Measurements from ENCODE around the gene DLG2.

DLG2 gene

DNA sequence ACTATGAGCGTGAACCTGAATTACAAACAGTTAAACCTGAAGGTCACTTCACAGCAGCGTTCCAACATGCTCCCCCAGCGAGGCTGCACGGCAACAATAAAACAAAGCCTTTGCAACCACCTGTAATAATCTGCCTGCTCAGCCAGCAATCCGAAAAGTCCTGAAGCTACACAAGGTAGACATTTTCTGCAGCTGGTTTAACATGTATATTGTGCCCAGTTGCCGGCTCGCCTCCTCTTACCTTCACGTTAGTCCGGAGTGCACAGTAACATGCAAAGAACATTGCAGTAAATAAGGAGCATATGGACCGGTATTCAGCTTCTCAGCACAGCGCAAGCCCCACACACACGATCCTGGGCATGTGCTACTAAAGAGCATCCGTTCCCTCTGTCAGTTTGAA is 704.3 kb downstream of the DLG2 start:
- Histone ChIP-seq H3K9ac (ENCODE audit: low read depth in 1 of 2, low read length in 2 of 2) (peak overlapping the region in 1 of 2 donors; percentile 26), H3K9me3 (ENCODE audit: control insufficient read depth in 2 of 2, low read length in 2 of 2) (no peaks in the 10 kb centered on the region), H3K4me3 (ENCODE audit: low read length in 2 of 2) (peak overlapping the region; percentile 55 to 61), H3K27me3 (ENCODE audit: control insufficient read depth in 2 of 2, insufficient read depth in 2 of 2, low read length in 2 of 2) (no peaks in the 10 kb centered on the region), H3K27ac (ENCODE audit: low read depth in 2 of 2, low read length in 2 of 2) (no peak overlapping the region), H3K4me1 (ENCODE audit: control insufficient read depth in 2 of 2, insufficient read depth in 2 of 2, low read length in 2 of 2) (peaks cover 0 to 4% of the 10 kb centered on the region in 2 donors), H3K36me3 (ENCODE audit: control insufficient read depth in 2 of 2, insufficient read depth in 2 of 2, low read length in 2 of 2) (no peaks in the 10 kb centered on the region)

DNA sequence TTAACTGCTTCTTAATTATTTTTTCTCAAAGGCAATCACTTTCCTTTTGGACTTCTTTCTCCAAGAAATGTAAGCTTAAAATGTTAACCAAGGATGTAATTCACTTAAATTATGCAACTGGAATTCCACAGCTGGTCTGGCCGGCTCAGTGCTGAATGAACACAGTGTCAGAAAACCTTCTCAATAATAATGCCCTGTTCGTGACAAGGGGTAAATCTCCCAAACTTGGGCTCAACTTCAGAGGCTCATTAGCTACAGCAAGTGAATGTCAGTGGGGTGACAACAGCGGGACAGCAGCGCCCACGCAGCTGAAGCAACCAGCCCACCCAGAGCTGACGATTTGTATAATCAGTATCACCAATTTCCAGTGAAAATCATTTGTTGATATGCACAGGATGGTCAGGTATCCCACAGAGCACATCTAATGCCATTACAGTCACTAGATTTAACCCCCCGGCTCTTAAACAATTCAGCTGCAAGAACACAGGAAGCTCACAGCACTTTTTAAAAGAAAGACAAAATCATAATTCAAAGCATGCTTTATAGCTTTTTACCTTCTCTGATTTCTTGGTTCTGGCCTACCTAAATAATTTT is 704.8 kb downstream of the DLG2 start:
- Histone ChIP-seq H3K4me1 (ENCODE audit: control insufficient read depth in 2 of 2, insufficient read depth in 2 of 2, low read length in 2 of 2) (peaks cover 0 to 4% of the 10 kb centered on the region in 2 donors), H3K4me3 (ENCODE audit: low read length in 2 of 2) (peak overlapping the region; percentile 55 to 61), H3K36me3 (ENCODE audit: control insufficient read depth in 2 of 2, insufficient read depth in 2 of 2, low read length in 2 of 2) (no peaks in the 10 kb centered on the region), H3K9ac (ENCODE audit: low read depth in 1 of 2, low read length in 2 of 2) (peak overlapping the region in 1 of 2 donors; percentile 26), H3K27ac (ENCODE audit: low read depth in 2 of 2, low read length in 2 of 2) (no peak overlapping the region), H3K27me3 (ENCODE audit: control insufficient read depth in 2 of 2, insufficient read depth in 2 of 2, low read length in 2 of 2) (no peaks in the 10 kb centered on the region), H3K9me3 (ENCODE audit: control insufficient read depth in 2 of 2, low read length in 2 of 2) (no peaks in the 10 kb centered on the region)

DNA sequence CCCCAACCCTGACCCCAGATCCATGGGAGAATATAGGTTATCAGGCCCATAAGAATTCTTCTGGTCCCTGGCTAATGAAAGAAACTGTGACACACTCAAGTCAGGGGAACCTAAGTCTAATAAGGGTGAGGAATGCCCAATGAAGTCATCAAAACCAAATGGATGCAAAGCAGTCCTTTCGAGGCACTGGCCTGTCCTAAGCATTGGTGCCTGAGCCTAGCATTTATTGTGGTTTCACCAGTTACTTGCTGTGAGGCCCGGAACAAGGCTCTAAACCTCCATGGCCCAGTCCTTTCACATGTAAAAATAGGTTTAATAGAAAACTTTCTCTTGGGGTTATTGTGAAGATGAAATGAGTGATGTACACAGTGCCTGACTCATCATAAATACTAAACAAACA is 712.6 kb downstream of the DLG2 start:
- Histone ChIP-seq H3K36me3 (ENCODE audit: control insufficient read depth in 2 of 2, insufficient read depth in 2 of 2, low read length in 2 of 2) (no peaks in the 10 kb centered on the region), H3K9me3 (ENCODE audit: control insufficient read depth in 2 of 2, low read length in 2 of 2) (no peaks in the 10 kb centered on the region), H3K4me1 (ENCODE audit: control insufficient read depth in 2 of 2, insufficient read depth in 2 of 2, low read length in 2 of 2) (no peaks in the 10 kb centered on the region)

DNA sequence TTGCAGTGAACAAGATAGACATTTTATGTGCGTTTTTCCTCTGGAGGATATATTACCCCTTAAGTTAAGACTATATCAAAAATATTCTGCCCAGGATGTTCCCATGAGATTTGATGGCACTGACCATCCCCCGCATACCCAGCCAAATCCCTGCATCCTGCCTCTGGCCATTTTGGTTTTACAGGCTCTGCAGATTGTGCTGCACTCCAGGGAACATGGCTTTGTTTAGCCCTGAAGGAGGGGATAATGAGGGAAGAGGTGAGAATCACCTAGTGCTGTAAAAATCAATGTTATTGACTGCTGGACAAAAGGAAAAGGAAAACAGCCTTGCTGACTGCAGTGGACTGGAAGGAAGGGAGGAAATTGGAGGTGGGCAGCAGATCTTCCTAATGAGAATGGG is 717.4 kb downstream of the DLG2 start:
- H3K9me3 ChIP-seq (ENCODE audit: control insufficient read depth in 2 of 2, low read length in 2 of 2): no peaks in the 10 kb centered on the region
- H3K36me3 ChIP-seq (ENCODE audit: control insufficient read depth in 2 of 2, insufficient read depth in 2 of 2, low read length in 2 of 2): no peaks in the 10 kb centered on the region
- no peak overlapping the region for H3K27ac ChIP-seq (ENCODE audit: low read depth in 2 of 2, low read length in 2 of 2)
- no peaks in the 10 kb centered on the region for H3K4me1 ChIP-seq (ENCODE audit: control insufficient read depth in 2 of 2, insufficient read depth in 2 of 2, low read length in 2 of 2)
- H3K9ac ChIP-seq (ENCODE audit: low read depth in 1 of 2, low read length in 2 of 2): no peak overlapping the region
- H3K27me3 ChIP-seq (ENCODE audit: control insufficient read depth in 2 of 2, insufficient read depth in 2 of 2, low read length in 2 of 2): no peaks in the 10 kb centered on the region
- H3K4me3 ChIP-seq (ENCODE audit: low read length in 2 of 2): no peak overlapping the region

More for the DNA sequence above, 712.6 kb downstream of the DLG2 start:
- H3K4me3 ChIP-seq (ENCODE audit: low read length in 2 of 2): no peak overlapping the region
- no peaks in the 10 kb centered on the region for H3K27me3 ChIP-seq (ENCODE audit: control insufficient read depth in 2 of 2, insufficient read depth in 2 of 2, low read length in 2 of 2)
- no peak overlapping the region for H3K27ac ChIP-seq (ENCODE audit: low read depth in 2 of 2, low read length in 2 of 2)
- H3K9ac ChIP-seq (ENCODE audit: low read depth in 1 of 2, low read length in 2 of 2): no peak overlapping the region

DNA sequence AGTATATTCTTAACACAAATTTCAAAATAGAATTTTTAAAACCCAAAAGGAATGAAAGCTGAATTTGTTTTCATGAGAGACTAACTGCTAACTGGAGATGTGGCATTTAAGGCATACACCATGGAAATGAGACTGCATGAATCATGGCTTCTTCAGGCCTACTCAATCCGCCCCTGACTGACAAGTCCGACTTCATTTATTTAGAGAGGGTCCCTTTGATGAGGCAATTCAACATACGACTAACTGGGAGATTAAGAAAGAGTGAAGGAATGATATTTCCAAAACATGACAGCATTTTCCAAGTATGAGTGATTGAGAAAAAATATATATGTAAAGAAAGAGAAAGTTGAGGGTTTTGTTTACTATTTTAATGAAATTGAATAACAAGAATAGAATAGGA is 720.1 kb downstream of the DLG2 start:
- H3K36me3 ChIP-seq (ENCODE audit: control insufficient read depth in 2 of 2, insufficient read depth in 2 of 2, low read length in 2 of 2): no peaks in the 10 kb centered on the region
- H3K4me1 ChIP-seq (ENCODE audit: control insufficient read depth in 2 of 2, insufficient read depth in 2 of 2, low read length in 2 of 2): no peaks in the 10 kb centered on the region
- H3K9me3 ChIP-seq (ENCODE audit: control insufficient read depth in 2 of 2, low read length in 2 of 2): no peaks in the 10 kb centered on the region
- H3K9ac ChIP-seq (ENCODE audit: low read depth in 1 of 2, low read length in 2 of 2): no peak overlapping the region
- H3K27me3 ChIP-seq (ENCODE audit: control insufficient read depth in 2 of 2, insufficient read depth in 2 of 2, low read length in 2 of 2): no peaks in the 10 kb centered on the region
- H3K27ac ChIP-seq (ENCODE audit: low read depth in 2 of 2, low read length in 2 of 2): no peak overlapping the region
- no peak overlapping the region for H3K4me3 ChIP-seq (ENCODE audit: low read length in 2 of 2)

DNA sequence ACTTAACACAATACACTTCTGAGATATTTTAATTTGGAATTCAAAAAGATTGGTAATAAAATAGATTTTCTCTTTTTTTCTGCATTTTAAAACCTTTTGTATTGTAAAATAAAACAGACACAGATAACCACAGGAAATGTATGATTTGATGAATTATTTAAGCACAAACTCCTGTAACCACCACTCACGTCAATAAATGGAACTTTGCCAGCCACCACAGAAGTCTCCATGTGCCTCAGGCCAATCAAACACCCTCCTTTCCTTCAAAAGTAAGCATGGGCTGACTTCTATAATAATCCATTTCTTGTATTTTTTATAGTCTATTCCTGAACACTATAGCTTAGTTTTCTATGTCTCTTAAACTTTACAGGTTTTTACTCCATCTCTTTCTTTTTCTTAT is 721.7 kb downstream of the DLG2 start:
- no peaks in the 10 kb centered on the region for H3K36me3 ChIP-seq (ENCODE audit: control insufficient read depth in 2 of 2, insufficient read depth in 2 of 2, low read length in 2 of 2)
- H3K27ac ChIP-seq (ENCODE audit: low read depth in 2 of 2, low read length in 2 of 2): no peak overlapping the region
- no peak overlapping the region for H3K4me3 ChIP-seq (ENCODE audit: low read length in 2 of 2)
- no peaks in the 10 kb centered on the region for H3K27me3 ChIP-seq (ENCODE audit: control insufficient read depth in 2 of 2, insufficient read depth in 2 of 2, low read length in 2 of 2)
- H3K9me3 ChIP-seq (ENCODE audit: control insufficient read depth in 2 of 2, low read length in 2 of 2): no peaks in the 10 kb centered on the region
- no peaks in the 10 kb centered on the region for H3K4me1 ChIP-seq (ENCODE audit: control insufficient read depth in 2 of 2, insufficient read depth in 2 of 2, low read length in 2 of 2)
- no peak overlapping the region for H3K9ac ChIP-seq (ENCODE audit: low read depth in 1 of 2, low read length in 2 of 2)

DNA sequence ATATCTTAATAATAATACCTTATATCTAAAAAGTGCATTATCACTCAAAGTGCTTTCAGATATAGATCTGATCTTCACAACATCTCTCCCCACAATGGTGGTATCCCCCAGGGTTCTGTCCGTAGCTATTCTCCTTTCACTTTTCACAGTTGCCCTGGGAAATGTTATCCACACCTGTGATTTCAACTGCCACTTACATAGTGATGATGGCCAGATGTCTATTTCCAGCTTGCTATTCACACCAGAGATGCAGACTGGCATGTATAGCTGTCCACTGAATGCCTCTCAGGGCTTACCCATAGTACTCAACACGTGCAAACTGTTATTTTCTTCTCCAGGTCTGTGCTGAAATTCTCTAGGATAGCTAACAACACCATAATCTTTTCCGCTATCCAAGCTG is 724.7 kb downstream of the DLG2 start:
- H3K9ac ChIP-seq (ENCODE audit: low read depth in 1 of 2, low read length in 2 of 2): no peak overlapping the region

DNA sequence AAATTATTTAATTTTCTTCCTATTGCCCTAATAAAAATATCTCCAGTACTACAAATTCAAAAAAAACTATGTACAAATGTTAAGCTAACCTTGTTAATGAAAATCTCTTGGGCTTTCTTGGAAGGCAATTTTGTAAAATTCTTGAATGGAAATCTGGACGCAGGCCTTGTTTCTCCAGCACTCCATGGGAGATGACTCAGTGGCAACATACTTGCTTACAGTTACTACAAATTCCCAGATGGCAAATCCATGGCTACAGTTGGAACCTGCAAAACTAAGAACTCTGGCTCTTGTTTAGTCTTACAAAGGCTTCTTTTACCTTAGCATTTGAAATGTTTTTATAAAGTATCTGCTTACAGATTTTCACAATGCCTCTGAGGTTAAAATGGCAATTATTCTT is 725.2 kb downstream of the DLG2 start:
- Histone ChIP-seq H3K9ac (ENCODE audit: low read depth in 1 of 2, low read length in 2 of 2) (no peak overlapping the region), H3K36me3 (ENCODE audit: control insufficient read depth in 2 of 2, insufficient read depth in 2 of 2, low read length in 2 of 2) (no peaks in the 10 kb centered on the region), H3K27ac (ENCODE audit: low read depth in 2 of 2, low read length in 2 of 2) (no peak overlapping the region), H3K27me3 (ENCODE audit: control insufficient read depth in 2 of 2, insufficient read depth in 2 of 2, low read length in 2 of 2) (no peaks in the 10 kb centered on the region), H3K4me3 (ENCODE audit: low read length in 2 of 2) (no peak overlapping the region), H3K9me3 (ENCODE audit: control insufficient read depth in 2 of 2, low read length in 2 of 2) (no peaks in the 10 kb centered on the region), H3K4me1 (ENCODE audit: control insufficient read depth in 2 of 2, insufficient read depth in 2 of 2, low read length in 2 of 2) (no peaks in the 10 kb centered on the region)

More for the DNA sequence above, 724.7 kb downstream of the DLG2 start:
- no peak overlapping the region for H3K27ac ChIP-seq (ENCODE audit: low read depth in 2 of 2, low read length in 2 of 2)
- no peaks in the 10 kb centered on the region for H3K9me3 ChIP-seq (ENCODE audit: control insufficient read depth in 2 of 2, low read length in 2 of 2)
- no peaks in the 10 kb centered on the region for H3K4me1 ChIP-seq (ENCODE audit: control insufficient read depth in 2 of 2, insufficient read depth in 2 of 2, low read length in 2 of 2)
- H3K36me3 ChIP-seq (ENCODE audit: control insufficient read depth in 2 of 2, insufficient read depth in 2 of 2, low read length in 2 of 2): no peaks in the 10 kb centered on the region
- H3K27me3 ChIP-seq (ENCODE audit: control insufficient read depth in 2 of 2, insufficient read depth in 2 of 2, low read length in 2 of 2): no peaks in the 10 kb centered on the region
- no peak overlapping the region for H3K4me3 ChIP-seq (ENCODE audit: low read length in 2 of 2)

DNA sequence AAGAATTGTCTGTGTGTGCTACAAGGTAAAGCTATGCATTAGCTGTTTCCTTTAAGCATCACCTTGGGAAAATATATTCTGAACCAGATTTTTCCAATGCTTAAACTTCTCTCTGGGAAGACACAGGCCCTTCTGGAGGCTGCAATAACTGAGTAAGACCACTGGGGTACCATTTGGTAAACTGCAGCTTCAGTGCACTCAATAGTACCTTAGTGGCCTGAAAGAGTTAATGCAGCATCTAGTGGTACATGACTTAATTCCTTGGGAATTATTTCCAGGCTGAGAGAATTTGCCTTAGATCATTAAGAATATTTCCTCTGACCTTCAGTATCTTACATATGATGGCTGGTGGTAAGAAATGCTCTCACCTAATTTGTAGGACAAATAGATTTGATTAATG is 727.4 kb downstream of the DLG2 start:
- Histone ChIP-seq H3K27me3 (ENCODE audit: control insufficient read depth in 2 of 2, insufficient read depth in 2 of 2, low read length in 2 of 2) (no peaks in the 10 kb centered on the region), H3K9me3 (ENCODE audit: control insufficient read depth in 2 of 2, low read length in 2 of 2) (no peaks in the 10 kb centered on the region), H3K27ac (ENCODE audit: low read depth in 2 of 2, low read length in 2 of 2) (no peak overlapping the region), H3K4me3 (ENCODE audit: low read length in 2 of 2) (no peak overlapping the region), H3K4me1 (ENCODE audit: control insufficient read depth in 2 of 2, insufficient read depth in 2 of 2, low read length in 2 of 2) (no peaks in the 10 kb centered on the region), H3K9ac (ENCODE audit: low read depth in 1 of 2, low read length in 2 of 2) (no peak overlapping the region), H3K36me3 (ENCODE audit: control insufficient read depth in 2 of 2, insufficient read depth in 2 of 2, low read length in 2 of 2) (no peaks in the 10 kb centered on the region)

DNA sequence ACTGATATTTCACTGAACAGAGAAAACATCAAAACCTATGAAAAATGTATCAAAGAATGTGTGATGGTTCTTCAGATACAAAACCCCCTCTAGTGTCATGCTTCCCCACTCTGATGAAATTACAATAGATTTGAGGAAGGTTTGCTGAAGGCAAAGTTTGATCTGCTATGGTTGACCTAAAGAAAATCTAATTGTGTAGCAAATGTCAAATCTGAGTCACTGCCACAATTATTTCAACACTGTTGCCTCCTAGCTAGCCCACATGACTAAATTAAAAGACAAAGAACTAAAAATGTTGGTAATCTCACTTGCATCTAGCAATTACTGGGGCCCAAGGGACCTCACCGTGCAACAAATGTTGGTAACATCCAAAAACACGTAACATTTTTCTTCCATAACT is 728.0 kb downstream of the DLG2 start:
- Histone ChIP-seq H3K4me3 (ENCODE audit: low read length in 2 of 2) (no peak overlapping the region), H3K4me1 (ENCODE audit: control insufficient read depth in 2 of 2, insufficient read depth in 2 of 2, low read length in 2 of 2) (no peaks in the 10 kb centered on the region), H3K9ac (ENCODE audit: low read depth in 1 of 2, low read length in 2 of 2) (no peak overlapping the region), H3K9me3 (ENCODE audit: control insufficient read depth in 2 of 2, low read length in 2 of 2) (no peaks in the 10 kb centered on the region), H3K27me3 (ENCODE audit: control insufficient read depth in 2 of 2, insufficient read depth in 2 of 2, low read length in 2 of 2) (no peaks in the 10 kb centered on the region), H3K36me3 (ENCODE audit: control insufficient read depth in 2 of 2, insufficient read depth in 2 of 2, low read length in 2 of 2) (no peaks in the 10 kb centered on the region), H3K27ac (ENCODE audit: low read depth in 2 of 2, low read length in 2 of 2) (no peak overlapping the region)

DNA sequence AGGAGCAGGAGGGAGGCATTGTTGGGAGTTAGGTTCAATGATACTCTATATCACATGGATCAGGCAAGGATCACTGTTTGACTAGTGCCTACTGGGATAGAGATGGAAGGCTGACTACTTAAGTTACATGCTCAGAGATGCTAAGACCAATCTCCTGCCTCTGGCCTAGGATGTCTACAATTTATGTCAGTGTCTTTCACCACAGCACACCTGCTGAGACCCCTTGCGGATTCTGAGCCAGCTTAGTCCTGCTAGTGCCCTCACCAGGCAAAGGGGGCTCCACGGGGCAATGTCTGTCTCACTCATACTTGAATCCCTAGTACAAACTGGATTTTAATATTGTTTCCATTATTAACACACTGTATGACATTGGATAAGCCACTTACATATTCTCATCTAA is 732.5 kb downstream of the DLG2 start:
- Histone ChIP-seq H3K4me3 (ENCODE audit: low read length in 2 of 2) (no peak overlapping the region), H3K9ac (ENCODE audit: low read depth in 1 of 2, low read length in 2 of 2) (no peak overlapping the region), H3K27me3 (ENCODE audit: control insufficient read depth in 2 of 2, insufficient read depth in 2 of 2, low read length in 2 of 2) (no peaks in the 10 kb centered on the region), H3K9me3 (ENCODE audit: control insufficient read depth in 2 of 2, low read length in 2 of 2) (no peaks in the 10 kb centered on the region), H3K4me1 (ENCODE audit: control insufficient read depth in 2 of 2, insufficient read depth in 2 of 2, low read length in 2 of 2) (no peaks in the 10 kb centered on the region), H3K36me3 (ENCODE audit: control insufficient read depth in 2 of 2, insufficient read depth in 2 of 2, low read length in 2 of 2) (no peaks in the 10 kb centered on the region), H3K27ac (ENCODE audit: low read depth in 2 of 2, low read length in 2 of 2) (no peak overlapping the region)

Measured in mucosa of rectum (tissue), 2 donors.